Choroid plexus epithelial cell (primary cell): Measurements from ENCODE around the gene RBM23.

Experiments used
- DNase-seq: peaks from one replicate; pipeline ENCODE4 v3.0.0-alpha.2; 2010; ENCODE audit warnings: low read depth
- H3K4me3 ChIP-seq: 2 replicates; pipeline ENCODE4 v1.5.1; 2011; ENCODE audit warnings: low read depth, mild to moderate bottlenecking, control low read depth, low read length, moderate library complexity
- TF ChIP-seq, protein P1 (sequence below): conservative IDR thresholded peaks from 2 replicates; pipeline ENCODE4 v1.5.1; 2011; ENCODE audit warnings: low read depth, mild to moderate bottlenecking, control low read depth, inconsistent platforms, low read length, moderate library complexity

RBM23 gene

DNA sequence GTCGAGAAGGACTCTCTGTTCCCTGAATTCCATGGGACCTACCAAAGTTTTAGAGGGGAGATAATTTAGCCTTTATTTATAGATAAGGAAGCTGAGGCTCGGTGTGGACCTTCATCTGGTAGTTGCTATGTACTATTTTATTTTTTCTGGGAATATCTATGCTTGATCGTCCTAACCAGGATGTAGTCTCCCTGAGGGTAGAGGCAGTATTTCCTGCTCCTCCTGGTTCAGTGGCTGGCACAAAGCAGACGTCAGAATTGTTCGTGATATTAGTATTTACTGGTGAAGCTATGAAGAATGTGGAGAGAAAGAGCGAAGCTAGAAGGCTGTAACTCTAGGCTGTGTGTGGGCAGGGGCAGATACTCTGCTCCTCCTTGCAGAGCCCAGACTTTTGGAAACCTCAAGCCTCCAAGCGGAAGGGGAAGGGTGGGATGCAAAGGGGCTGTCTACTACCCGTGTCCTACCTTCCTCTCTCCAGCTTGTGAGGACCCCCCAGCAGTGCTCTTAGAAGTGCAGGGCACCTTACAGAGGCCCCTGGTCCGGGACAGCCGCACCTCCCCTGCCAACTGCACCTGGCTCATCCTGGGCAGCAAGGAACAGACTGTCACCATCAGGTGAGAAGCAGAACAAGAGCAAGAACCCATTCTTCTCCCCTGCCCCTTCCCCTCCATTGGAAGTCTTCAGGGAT lies 46.0 kb downstream of the RBM23 start:
- TF ChIP-seq, protein P1, sequence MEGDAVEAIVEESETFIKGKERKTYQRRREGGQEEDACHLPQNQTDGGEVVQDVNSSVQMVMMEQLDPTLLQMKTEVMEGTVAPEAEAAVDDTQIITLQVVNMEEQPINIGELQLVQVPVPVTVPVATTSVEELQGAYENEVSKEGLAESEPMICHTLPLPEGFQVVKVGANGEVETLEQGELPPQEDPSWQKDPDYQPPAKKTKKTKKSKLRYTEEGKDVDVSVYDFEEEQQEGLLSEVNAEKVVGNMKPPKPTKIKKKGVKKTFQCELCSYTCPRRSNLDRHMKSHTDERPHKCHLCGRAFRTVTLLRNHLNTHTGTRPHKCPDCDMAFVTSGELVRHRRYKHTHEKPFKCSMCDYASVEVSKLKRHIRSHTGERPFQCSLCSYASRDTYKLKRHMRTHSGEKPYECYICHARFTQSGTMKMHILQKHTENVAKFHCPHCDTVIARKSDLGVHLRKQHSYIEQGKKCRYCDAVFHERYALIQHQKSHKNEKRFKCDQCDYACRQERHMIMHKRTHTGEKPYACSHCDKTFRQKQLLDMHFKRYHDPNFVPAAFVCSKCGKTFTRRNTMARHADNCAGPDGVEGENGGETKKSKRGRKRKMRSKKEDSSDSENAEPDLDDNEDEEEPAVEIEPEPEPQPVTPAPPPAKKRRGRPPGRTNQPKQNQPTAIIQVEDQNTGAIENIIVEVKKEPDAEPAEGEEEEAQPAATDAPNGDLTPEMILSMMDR, result no peak
- DNase-seq, result no peak
- peak overlapping the region; percentile 85 for H3K4me3 ChIP-seq

DNA sequence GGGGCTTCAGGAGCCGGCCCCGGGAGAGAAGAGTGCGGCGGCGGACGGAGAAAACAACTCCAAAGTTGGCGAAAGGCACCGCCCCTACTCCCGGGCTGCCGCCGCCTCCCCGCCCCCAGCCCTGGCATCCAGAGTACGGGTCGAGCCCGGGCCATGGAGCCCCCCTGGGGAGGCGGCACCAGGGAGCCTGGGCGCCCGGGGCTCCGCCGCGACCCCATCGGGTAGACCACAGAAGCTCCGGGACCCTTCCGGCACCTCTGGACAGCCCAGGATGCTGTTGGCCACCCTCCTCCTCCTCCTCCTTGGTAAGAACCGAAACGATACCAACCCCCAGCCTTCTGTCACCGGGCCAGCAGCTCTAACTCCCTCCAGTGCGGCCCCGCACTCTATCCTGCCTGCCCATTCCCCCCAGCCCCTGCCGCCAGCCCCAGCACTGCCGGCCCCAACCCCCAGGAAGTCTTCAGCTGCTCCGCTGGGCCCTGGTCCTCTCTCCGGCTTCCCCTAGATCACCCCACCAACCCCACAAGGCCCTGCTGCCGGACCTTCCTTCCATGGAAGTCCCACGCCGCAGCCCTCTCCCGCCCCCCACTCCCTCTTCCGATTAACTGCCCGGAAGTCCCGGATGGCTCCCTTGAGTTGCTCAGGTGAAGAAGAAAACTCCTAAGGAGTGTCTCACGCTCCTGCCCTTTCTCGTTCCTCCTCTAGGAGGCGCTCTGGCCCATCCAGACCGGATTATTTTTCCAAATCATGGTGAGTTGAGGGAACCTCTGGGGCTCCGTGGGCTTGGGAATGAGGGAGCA lies 46.7 kb downstream of the RBM23 start:
- TF ChIP-seq, protein P1, result peak; percentile 96
- H3K4me3 ChIP-seq, result peak overlapping the region; percentile 85
- peak; percentile 87 for DNase-seq

DNA sequence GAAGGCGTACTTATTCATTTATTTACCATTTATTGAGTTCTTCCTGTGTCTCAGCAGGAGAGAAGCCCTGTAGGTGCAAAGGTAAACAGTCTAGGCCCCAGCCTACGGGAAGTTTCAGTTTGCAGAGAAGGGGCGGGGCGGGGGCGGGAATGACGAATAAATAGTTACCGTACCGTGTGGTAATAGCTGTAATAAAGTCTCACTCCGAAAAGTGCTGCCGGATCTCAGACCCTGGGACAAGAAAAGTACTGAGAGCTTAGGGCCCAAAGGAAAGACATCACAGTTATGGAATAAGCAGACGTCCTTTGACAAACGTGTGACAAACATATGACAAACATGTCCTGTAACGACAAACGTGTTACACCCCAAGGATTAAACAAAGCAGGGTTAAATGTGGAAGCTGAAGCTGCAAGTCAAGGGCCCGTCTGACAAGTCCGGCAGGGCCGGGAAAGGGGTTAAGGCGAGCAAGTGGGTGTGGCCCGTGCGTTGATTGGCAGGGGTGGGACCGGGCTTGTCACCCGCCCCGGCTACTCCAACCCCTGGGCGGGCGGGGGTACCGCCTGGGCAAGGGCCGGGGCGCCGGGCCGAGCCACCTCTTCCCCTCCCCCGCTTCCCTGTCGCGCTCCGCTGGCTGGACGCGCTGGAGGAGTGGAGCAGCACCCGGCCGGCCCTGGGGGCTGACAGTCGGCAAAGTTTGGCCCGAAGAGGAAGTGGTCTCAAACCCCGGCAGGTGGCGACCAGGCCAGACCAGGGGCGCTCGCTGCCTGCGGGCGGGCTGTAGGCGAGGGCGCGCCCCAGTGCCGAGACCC lies 47.5 kb downstream of the RBM23 start, which contains the start of gene LRP10:
TSS of gene LRP10 (plus strand) at position 517 of the 809 bp plus-strand sequence. CDS start 564 bp downstream, outside the sequence.
- H3K4me3 ChIP-seq, result peak within 1 kb of the TSS; percentile 85
- TF ChIP-seq, protein P1, result no peak
- DNase-seq, result peak; percentile 89

DNA sequence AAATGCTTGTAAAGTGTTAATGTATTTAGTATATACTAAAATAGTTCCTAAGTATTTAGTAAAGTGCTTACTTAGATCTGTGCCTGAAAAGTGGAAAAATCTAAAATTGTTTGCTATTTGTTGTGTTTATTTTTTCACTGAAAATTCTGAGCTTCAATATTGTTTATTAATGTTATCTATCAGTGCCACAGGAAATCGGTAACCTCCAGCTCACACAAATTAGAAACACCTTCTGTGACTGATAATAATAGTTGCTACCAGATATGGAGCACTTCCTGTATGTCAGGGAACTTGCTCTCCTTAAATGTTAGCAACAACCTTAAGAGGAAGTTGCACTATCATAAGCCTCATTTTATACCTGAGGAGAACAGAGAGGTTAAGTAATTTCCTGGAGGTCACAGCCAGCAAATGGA lies 48.1 kb downstream of the RBM23 start:
- no peak for DNase-seq
- TF ChIP-seq, protein P1, result no peak
- H3K4me3 ChIP-seq, result peak overlapping the region; percentile 85

DNA sequence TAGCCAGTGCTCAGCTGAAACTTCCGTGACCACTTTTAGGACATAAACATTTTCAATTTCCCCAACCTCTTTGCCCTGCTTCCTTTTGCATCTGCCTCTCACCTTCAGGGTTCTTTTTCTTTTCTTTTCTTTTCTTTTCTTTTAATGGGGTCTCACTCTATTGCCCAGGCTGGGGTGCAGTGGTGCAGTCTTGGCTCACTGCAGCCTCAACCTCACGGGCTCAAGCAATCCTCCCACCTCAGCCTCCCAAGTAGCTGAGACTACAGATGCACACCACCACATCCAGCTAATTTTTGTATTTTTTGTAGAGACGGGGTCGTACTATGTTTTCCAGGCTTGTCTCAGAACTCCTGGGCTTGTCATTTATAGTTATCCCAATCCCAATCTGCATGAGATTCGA lies 52.1 kb downstream of the RBM23 start:
- TF ChIP-seq, protein P1, result no peak
- no peak for DNase-seq
- H3K4me3 ChIP-seq, result no peak overlapping the region

DNA sequence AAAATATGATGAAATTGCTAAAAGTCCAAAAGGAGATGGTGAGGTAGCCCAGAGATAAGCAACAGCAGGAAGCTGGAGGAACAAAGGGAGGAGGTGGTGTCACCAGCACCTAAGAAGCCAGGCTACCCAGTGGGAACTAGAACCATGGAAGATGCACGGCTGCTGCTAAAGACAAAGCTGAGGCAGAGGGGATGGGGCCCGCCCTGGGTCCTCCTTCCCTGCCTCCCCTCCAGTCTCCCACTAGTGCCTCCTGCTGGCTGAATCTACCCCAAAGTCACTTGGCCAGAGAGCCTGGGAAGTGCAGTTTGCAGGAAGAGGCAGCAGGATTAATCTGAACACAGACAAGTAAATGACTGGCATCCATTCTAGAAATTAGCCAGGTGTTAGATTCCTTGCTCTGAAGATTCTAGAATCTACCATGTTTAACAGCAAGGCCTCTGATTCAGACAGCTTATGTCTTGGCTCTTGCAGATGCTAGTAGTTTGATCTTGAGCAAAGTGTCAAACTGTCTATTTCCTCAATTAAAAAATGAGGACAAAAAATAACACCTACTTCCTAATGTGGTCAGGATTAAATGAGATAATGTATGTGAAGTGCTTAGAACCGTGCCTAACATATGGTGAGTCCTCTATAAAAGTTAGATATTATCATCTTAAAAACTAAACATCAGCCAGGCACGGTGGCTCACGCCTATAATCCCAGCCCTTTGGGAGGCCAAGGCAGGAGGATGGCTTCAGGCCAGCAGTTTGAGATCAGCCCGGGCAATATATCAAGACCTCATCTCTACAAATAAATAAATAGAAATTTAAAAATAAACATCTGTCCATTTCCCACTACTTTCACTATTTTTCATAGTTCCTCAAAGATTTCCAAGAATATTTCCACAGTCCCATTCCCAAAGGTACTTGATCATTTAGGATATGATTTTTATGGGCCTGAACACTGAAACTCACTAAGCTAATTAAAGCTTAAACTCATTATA lies 53.2 kb downstream of the RBM23 start:
- no peak for DNase-seq
- TF ChIP-seq, protein P1, result peak; percentile 56

More for the DNA sequence above, 53.2 kb downstream of the RBM23 start:
- H3K4me3 ChIP-seq, result no peak overlapping the region
